ENCODE results near the gene ATF4.

DNA sequence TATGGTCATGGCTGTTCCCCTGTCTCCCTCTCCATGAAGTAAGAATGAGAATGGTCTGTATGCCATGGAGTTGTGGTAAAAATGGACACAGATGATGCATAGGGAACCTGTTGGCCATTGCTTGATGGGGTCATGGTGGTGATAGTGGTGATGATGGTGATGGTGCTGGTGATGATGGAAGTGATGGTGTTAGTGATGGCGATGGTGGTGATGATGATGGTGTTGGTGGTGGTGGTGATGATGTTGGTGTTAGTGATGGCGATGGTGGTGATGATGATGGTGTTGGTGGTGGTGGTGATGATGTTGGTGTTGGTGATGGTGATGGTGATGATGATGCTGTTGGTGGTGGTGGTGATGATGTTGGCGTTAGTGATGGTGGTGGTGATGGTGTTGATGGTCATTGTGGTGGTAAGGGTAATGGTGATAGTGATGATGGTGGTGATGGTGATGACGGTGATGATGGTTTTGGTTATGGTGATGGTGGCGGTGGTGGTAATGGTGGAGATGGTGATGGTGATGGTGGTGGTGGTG, 45.1 kb downstream of the ATF4 start:
- TF ChIP-seq POLR2A (IDR thresholded peaks at IDR 0.05; ENCODE audit: low read depth, low read length) (no peak), TAF1 (IDR thresholded peaks at IDR 0.05; ENCODE audit: low read depth, low read length) (no peak), SPI1 (IDR thresholded peaks at IDR 0.05; ENCODE audit: low read depth, low read length) (no peak), POLR2AphosphoS5 (IDR thresholded peaks at IDR 0.05; ENCODE audit: low read depth, low read length) (no peak)

Data from GM12891 (cell line).